Hepatocyte (in vitro differentiated cells): Measurements from ENCODE around the gene LRRK1. TPM values are rescaled to one million over a fixed set of nuclear protein-coding genes. Genes with fewer than 3 reads are reported as not detected.

Source experiments
- DNase-seq: peaks from one replicate; pipeline ENCODE4 v3.0.0-alpha.2; 2016; ENCODE audit warnings: low spot score
- H2AFZ ChIP-seq: fragments of 200-600 bp; sonication (generic); 2 replicates; pipeline ENCODE4 v1.6.0; 2016; ENCODE audit warnings: antibody characterized with exemption, mild to moderate bottlenecking
- H3K27ac ChIP-seq: fragments of 200-600 bp; sonication (generic); 2 replicates; pipeline ENCODE4 v1.5.1; 2016; ENCODE audit warnings: mild to moderate bottlenecking
- H3K27me3 ChIP-seq: fragments of 200-600 bp; sonication (generic); 2 replicates; pipeline ENCODE4 v1.6.1; 2016
- H3K36me3 ChIP-seq: fragments of 200-600 bp; sonication (generic); replicated peaks from 2 replicates; pipeline ENCODE4 v1.5.1; 2016; ENCODE audit warnings: low read depth; ENCODE audit not compliant: insufficient read depth
- H3K4me1 ChIP-seq: fragments of 200-600 bp; sonication (generic); 2 replicates; pipeline ENCODE4 v1.5.1; 2016; ENCODE audit warnings: mild to moderate bottlenecking, moderate library complexity; ENCODE audit not compliant: insufficient read depth
- H3K4me2 ChIP-seq: fragments of 200-600 bp; sonication (generic); 2 replicates; pipeline ENCODE4 v1.6.0; 2016
- H3K4me3 ChIP-seq: fragments of 200-600 bp; sonication (generic); 2 replicates; pipeline ENCODE4 v1.5.1; 2016; ENCODE audit warnings: mild to moderate bottlenecking
- H3K79me2 ChIP-seq: fragments of 200-600 bp; sonication (generic); 2 replicates; pipeline ENCODE4 v1.6.0; 2017; ENCODE audit warnings: mild to moderate bottlenecking
- H3K9me2 ChIP-seq: fragments of 200-600 bp; sonication (generic); replicated peaks from 2 replicates; pipeline ENCODE4 v1.6.0; 2017; ENCODE audit warnings: mild to moderate bottlenecking; ENCODE audit not compliant: insufficient read depth
- H3K9me3 ChIP-seq: fragments of 200-600 bp; sonication (generic); 2 replicates; pipeline ENCODE4 v1.5.1; 2016; ENCODE audit warnings: low read depth, mild to moderate bottlenecking
- H4K20me1 ChIP-seq: fragments of 200-600 bp; sonication (generic); 2 replicates; pipeline ENCODE4 v1.6.0; 2016; ENCODE audit warnings: mild to moderate bottlenecking; ENCODE audit not compliant: insufficient read depth, poor library complexity, severe bottlenecking
- EZH2 ChIP-seq: fragments of 200-600 bp; sonication (generic); IDR thresholded peaks from 2 replicates; pipeline ENCODE4 v1.6.1; 2016; ENCODE audit warnings: antibody characterized with exemption, mild to moderate bottlenecking, borderline replicate concordance
- EZH2phosphoT487 ChIP-seq: fragments of 200-600 bp; sonication (generic); IDR thresholded peaks from one replicate; pipeline ENCODE4 v1.6.1; 2018; ENCODE audit warnings: antibody characterized with exemption, mild to moderate bottlenecking, low read depth, moderate library complexity; ENCODE audit not compliant: unreplicated experiment, severe bottlenecking
- WGBS: methylation state at CpG from one replicate; pipeline ENCODE4 v1.1.6; 2016; ENCODE audit warnings: low lambda C conversion rate; ENCODE audit errors: missing lambda C conversion rate; 5-methylcytosine and 5-hydroxymethylcytosine counted together
- polyA plus RNA-seq: library from polyadenylated mRNA; unstranded; fragments of >200 nt; fragmentation: Nextera tagmentation; extraction: Ambion mirVana; gene quantifications from 2 replicates; pipeline ENCODE4 v1.2.1, GENCODE V29; 2016
- total RNA-seq: library from RNA; depleted of rRNA; stranded (reverse); fragments of >200 nt; gene quantifications from 2 replicates; pipeline ENCODE4 v1.2.3, GENCODE V29; 2014
- TF ChIP-seq, protein P1 (sequence below): fragments of 200-600 bp; sonication (generic); IDR thresholded peaks from 2 replicates; pipeline ENCODE4 v1.5.1; 2016; ENCODE audit warnings: antibody characterized with exemption, mild to moderate bottlenecking; ENCODE audit not compliant: poor library complexity

Gene LRRK1
- total and polyA plus RNA-seq, 2 experiments from 2014 or later: 2.1 TPM

DNA sequence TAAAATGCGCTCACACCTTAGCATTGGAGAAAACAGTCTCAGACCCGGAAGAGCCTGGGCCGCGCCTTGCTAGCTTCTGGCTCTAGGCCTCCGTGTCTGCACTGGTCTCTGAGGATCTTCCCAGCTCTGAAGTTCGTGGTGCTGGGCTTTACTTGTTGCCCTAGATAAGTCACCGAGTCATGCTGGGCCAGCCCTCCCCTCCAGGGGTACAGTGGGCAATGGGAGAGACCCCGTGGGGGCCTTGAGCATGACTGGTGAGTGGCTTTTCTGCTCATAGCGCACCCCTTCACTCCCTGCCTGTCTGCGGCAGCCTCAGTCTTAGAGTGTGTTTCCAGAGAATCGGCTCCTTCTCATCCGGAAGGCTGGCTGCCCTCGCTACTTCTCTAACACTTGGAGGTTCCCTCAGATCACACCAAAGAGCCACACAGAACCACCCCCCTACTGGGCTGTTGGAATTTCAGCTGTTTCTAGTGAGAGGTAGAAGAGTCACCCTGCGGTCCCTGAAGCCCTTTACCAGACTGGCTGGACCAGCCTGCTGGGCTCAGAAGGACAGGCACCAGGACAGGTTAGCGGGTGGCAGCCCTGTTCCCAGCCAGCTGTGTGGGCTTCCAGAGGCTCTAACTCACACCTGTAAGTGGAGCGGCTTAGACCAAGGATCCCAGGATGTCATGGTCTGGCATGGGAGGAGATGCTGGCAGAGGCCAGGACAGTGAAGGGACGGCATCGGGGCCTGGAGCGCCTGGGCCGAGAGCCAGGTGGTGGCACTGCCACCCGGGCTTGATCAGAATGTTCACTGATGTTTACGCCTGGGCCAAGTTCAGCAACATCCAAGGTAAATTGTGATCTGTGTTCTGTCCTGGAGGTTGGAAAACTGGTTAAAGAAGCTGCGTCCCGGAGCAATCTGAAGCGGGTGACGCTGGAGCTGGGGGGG is 21.7 kb upstream of the LRRK1 start:
- WGBS: 86% methylated on average over 26 of the region's 26 CpGs
- Histone ChIP-seq H3K9me2 (no peaks in the 10 kb centered on the region), H2AFZ (no peak overlapping the region), H3K4me2 (no peak overlapping the region), H3K27ac (no peak overlapping the region), H3K27me3 (peaks cover 3% of the 10 kb centered on the region), H3K9me3 (no peaks in the 10 kb centered on the region), H3K36me3 (no peaks in the 10 kb centered on the region), H3K4me3 (no peak overlapping the region), H3K4me1 (peaks cover 12% of the 10 kb centered on the region), H4K20me1 (no peaks in the 10 kb centered on the region), H3K79me2 (no peaks in the 10 kb centered on the region)
- no peak for DNase-seq
- TF ChIP-seq EZH2phosphoT487 (no peak), EZH2 (no peak)
- TF ChIP-seq, protein P1, sequence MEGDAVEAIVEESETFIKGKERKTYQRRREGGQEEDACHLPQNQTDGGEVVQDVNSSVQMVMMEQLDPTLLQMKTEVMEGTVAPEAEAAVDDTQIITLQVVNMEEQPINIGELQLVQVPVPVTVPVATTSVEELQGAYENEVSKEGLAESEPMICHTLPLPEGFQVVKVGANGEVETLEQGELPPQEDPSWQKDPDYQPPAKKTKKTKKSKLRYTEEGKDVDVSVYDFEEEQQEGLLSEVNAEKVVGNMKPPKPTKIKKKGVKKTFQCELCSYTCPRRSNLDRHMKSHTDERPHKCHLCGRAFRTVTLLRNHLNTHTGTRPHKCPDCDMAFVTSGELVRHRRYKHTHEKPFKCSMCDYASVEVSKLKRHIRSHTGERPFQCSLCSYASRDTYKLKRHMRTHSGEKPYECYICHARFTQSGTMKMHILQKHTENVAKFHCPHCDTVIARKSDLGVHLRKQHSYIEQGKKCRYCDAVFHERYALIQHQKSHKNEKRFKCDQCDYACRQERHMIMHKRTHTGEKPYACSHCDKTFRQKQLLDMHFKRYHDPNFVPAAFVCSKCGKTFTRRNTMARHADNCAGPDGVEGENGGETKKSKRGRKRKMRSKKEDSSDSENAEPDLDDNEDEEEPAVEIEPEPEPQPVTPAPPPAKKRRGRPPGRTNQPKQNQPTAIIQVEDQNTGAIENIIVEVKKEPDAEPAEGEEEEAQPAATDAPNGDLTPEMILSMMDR: no peak

DNA sequence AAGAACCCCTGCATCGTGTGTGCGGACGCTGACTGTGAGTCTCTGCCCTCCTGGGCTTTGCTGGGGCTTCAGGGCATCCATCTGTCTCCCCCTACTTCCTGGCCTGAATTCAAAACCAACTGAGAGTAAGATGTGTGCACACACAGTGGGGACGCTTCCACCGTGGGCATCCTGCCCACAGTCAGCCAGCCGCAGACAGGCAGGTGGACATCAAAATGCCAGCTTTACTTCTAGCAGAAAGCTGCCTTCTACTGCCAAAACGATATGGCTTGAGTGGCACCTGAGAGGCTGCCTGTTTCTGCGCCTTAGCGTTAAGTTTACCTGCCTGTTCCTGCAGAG is 21.0 kb upstream of the LRRK1 start:
- peaks cover 3% of the 10 kb centered on the region for H3K27me3 ChIP-seq
- H3K4me2 ChIP-seq: no peak overlapping the region
- no peak for TF ChIP-seq EZH2phosphoT487
- TF ChIP-seq EZH2: no peak
- TF ChIP-seq, protein P1: no peak
- H4K20me1 ChIP-seq: no peaks in the 10 kb centered on the region
- peaks cover 17% of the 10 kb centered on the region for H3K4me1 ChIP-seq
- no peaks in the 10 kb centered on the region for H3K9me2 ChIP-seq
- H3K9me3 ChIP-seq: no peaks in the 10 kb centered on the region
- 95% methylated on average over 9 of the region's 9 CpGs for WGBS
- H3K36me3 ChIP-seq: no peaks in the 10 kb centered on the region
- H2AFZ ChIP-seq: no peak overlapping the region
- no peak overlapping the region for H3K27ac ChIP-seq
- no peak overlapping the region for H3K4me3 ChIP-seq
- DNase-seq: no peak
- no peaks in the 10 kb centered on the region for H3K79me2 ChIP-seq

DNA sequence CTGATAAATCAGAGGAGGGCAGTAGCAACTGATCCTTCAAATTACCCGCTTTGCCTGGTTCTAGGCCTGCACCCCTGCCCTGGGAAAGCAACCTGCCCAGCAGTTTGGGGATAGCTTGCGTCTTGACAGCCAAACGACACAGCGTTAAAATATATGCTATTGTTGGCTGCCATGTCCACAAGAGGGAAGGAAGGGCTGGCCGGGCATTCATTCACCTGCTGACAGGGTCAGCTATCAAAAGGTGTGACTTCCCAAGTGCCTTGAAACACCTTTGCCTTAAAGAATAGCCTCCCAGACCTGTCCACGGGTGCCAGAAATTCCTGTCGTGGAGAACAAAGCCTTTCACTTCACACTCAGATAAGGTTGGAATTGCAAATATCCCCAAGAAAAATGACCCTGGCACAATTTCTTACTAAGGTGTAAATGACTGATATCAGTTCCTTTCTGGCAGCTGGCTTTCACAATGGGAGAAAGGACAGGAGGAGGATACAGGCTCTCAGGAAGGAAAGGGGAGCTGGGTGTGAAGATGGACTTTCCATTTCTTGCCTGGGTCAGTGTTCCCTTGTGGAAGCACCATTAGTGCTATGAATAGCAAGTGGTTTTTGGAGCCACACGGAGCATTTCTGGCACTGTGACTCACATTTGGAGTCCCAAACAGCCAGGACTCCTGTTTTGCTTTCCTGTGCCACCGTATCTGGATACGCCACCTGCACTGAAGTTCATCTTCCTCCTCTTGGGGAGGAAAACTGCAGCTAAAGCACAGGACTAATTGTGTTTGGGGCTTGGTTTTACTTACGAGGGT is 20.3 kb upstream of the LRRK1 start:
- Histone ChIP-seq H3K36me3 (no peaks in the 10 kb centered on the region), H3K27ac (no peak overlapping the region), H3K4me1 (peaks cover 18% of the 10 kb centered on the region), H3K4me3 (no peak overlapping the region), H4K20me1 (no peaks in the 10 kb centered on the region), H3K9me3 (no peaks in the 10 kb centered on the region), H2AFZ (no peak overlapping the region), H3K79me2 (no peaks in the 10 kb centered on the region), H3K9me2 (no peaks in the 10 kb centered on the region), H3K27me3 (peaks cover 3% of the 10 kb centered on the region), H3K4me2 (no peak overlapping the region)
- 76% methylated on average over 11 of the region's 11 CpGs for WGBS
- DNase-seq: no peak
- no peak for TF ChIP-seq EZH2phosphoT487
- TF ChIP-seq, protein P1: no peak
- TF ChIP-seq EZH2: no peak
